Smooth muscle cell (in vitro differentiated cells): ENCODE results near the gene ELMOD3. TPM values are rescaled to one million over a fixed set of nuclear protein-coding genes. Genes with fewer than 3 reads are reported as not detected.

Experiments used
- DNase-seq: peaks from one replicate; lab custom pipeline; 2025; ENCODE audit not compliant: unreplicated experiment; lab: John Stamatoyannopoulos, UW
- H2AFZ ChIP-seq: fragments of 200-600 bp; sonication (generic); 2 replicates; pipeline ENCODE4 v1.6.0; 2016; ENCODE audit warnings: antibody characterized with exemption, low read depth, mild to moderate bottlenecking
- H3F3A ChIP-seq: fragments of 200-600 bp; sonication (generic); 2 replicates; pipeline ENCODE4 v1.6.0; 2017; ENCODE audit warnings: antibody characterized with exemption, low read depth
- H3K27ac ChIP-seq: fragments of 200-600 bp; sonication (generic); 2 replicates; pipeline ENCODE4 v1.5.1; 2016; ENCODE audit warnings: low read depth, mild to moderate bottlenecking
- H3K27me3 ChIP-seq: fragments of 200-600 bp; sonication (generic); 2 replicates; pipeline ENCODE4 v1.6.1; 2016; ENCODE audit warnings: low read depth, mild to moderate bottlenecking
- H3K36me3 ChIP-seq: fragments of 200-600 bp; sonication (generic); 2 replicates; pipeline ENCODE4 v1.5.1; 2016; ENCODE audit warnings: low read depth
- H3K4me1 ChIP-seq: fragments of 200-600 bp; sonication (generic); 2 replicates; pipeline ENCODE4 v1.5.1; 2016; ENCODE audit warnings: low read depth
- H3K4me2 ChIP-seq: fragments of 200-600 bp; sonication (generic); 2 replicates; pipeline ENCODE4 v1.6.0; 2016; ENCODE audit warnings: mild to moderate bottlenecking
- H3K4me3 ChIP-seq: fragments of 200-600 bp; sonication (generic); 2 replicates; pipeline ENCODE4 v1.5.1; 2016; ENCODE audit warnings: mild to moderate bottlenecking
- H3K79me2 ChIP-seq: fragments of 200-600 bp; sonication (generic); 2 replicates; pipeline ENCODE4 v1.6.0; 2016; ENCODE audit warnings: low read depth, mild to moderate bottlenecking
- H3K9ac ChIP-seq: fragments of 200-600 bp; sonication (generic); 2 replicates; pipeline ENCODE4 v1.6.0; 2016; ENCODE audit warnings: low read depth
- H3K9me3 ChIP-seq: fragments of 200-600 bp; sonication (generic); replicated peaks from 2 replicates; pipeline ENCODE4 v1.5.1; 2016; ENCODE audit warnings: low read depth
- H4K20me1 ChIP-seq: fragments of 200-600 bp; sonication (generic); 2 replicates; pipeline ENCODE4 v1.6.0; 2016; ENCODE audit warnings: low read depth
- WGBS: methylation state at CpG from one replicate; pipeline ENCODE4 v1.1.7; 2016; ENCODE audit warnings: low lambda C conversion rate; 5-methylcytosine and 5-hydroxymethylcytosine counted together
- polyA plus RNA-seq: library from polyadenylated mRNA; unstranded; fragments of >200 nt; fragmentation: Nextera tagmentation; extraction: Ambion mirVana; gene quantifications from 2 replicates; pipeline ENCODE4 v1.2.1, GENCODE V29; 2016
- total RNA-seq: library from RNA; depleted of rRNA; stranded (reverse); fragments of >200 nt; gene quantifications from 2 replicates; pipeline ENCODE4 v1.2.3, GENCODE V29; 2014
- TF ChIP-seq, protein P1 (sequence below): fragments of 200-600 bp; sonication (generic); IDR thresholded peaks from 2 replicates; pipeline ENCODE4 v1.5.1; 2017; ENCODE audit warnings: borderline replicate concordance, mild to moderate bottlenecking, antibody characterized with exemption; ENCODE audit not compliant: insufficient read depth, poor library complexity, severe bottlenecking

ELMOD3 gene
- total and polyA plus RNA-seq, 2 experiments from 2014 or later, result 13.3 to 15.2 TPM

DNA sequence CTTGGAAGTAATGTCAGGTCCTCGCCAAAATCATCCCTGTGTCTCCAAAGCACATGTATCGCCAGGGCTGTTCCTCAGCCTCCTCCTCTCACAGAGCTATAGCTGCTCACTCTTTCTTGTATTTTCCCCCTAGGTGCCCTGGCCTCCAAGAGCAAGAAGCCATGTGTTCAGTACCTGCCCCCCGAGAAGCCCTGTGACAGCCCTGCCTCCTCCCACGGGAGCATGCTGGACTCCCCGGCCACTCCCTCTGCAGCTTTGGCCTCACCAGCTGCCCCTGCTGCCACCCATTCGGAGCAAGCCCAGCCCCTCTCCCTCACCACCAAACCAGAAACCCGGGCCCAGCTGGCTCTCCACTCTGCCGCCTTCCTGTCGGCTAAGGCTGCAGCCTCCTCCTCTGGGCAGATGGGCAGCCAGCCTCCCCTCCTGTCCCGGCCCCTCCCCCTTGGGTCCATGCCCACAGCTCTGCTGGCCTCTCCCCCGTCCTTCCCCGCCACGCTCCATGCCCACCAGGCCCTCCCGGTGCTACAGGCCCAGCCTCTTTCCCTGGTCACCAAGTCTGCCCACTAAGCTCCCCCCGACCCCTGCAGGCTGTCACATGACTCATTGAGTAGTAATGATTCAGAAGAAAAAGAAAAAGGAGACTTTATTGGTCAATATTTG lies 45.5 kb upstream of the ELMOD3 start:
- H3K27ac ChIP-seq, result no peak overlapping the region
- H3K27me3 ChIP-seq, result no peaks in the 10 kb centered on the region
- H3K4me1 ChIP-seq, result no peaks in the 10 kb centered on the region
- TF ChIP-seq, protein P1, sequence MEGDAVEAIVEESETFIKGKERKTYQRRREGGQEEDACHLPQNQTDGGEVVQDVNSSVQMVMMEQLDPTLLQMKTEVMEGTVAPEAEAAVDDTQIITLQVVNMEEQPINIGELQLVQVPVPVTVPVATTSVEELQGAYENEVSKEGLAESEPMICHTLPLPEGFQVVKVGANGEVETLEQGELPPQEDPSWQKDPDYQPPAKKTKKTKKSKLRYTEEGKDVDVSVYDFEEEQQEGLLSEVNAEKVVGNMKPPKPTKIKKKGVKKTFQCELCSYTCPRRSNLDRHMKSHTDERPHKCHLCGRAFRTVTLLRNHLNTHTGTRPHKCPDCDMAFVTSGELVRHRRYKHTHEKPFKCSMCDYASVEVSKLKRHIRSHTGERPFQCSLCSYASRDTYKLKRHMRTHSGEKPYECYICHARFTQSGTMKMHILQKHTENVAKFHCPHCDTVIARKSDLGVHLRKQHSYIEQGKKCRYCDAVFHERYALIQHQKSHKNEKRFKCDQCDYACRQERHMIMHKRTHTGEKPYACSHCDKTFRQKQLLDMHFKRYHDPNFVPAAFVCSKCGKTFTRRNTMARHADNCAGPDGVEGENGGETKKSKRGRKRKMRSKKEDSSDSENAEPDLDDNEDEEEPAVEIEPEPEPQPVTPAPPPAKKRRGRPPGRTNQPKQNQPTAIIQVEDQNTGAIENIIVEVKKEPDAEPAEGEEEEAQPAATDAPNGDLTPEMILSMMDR, result no peak
- H3K9ac ChIP-seq, result no peak overlapping the region
- H3K4me2 ChIP-seq, result no peak overlapping the region
- 76% methylated on average over 15 of the region's 15 CpGs for WGBS
- H3K36me3 ChIP-seq, result no peaks in the 10 kb centered on the region
- H2AFZ ChIP-seq, result no peak overlapping the region
- H3K4me3 ChIP-seq, result no peak overlapping the region
- H3F3A ChIP-seq, result no peaks in the 10 kb centered on the region
- no peak for DNase-seq
- H3K9me3 ChIP-seq, result no peaks in the 10 kb centered on the region
- no peaks in the 10 kb centered on the region for H4K20me1 ChIP-seq
- no peaks in the 10 kb centered on the region for H3K79me2 ChIP-seq

DNA sequence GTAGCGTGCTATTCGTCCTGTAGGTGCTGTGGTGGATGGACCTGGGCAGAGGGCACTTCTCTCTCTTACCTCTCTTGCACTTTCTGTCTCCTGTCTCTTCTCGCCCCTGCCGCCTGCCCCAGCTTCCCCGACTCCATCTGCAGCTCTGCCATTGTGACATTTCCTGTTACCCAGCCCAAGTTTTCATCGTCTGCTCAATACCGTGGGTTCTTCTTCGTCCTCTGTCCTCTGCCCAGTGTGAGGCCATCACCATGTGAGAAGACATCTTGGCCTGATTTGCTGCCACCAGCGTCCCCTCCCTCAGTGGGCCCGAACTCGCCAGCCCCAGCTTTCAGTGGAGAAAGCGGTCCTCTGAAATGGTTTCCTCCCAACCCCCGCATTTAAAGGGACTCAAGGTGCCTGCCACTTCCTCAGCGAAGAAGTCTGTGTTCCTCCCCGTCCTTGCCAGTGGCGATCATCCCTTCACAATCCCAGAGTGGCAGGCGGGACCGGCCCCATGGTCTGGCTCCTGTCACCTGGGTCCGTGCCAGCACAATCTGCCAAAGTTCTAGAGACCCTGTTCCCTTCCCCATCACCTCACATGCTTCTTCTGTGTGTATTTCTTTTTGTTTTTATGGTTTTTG lies 44.8 kb upstream of the ELMOD3 start:
- DNase-seq, result no peak
- Histone ChIP-seq H2AFZ (no peak overlapping the region), H3K4me2 (no peak overlapping the region), H3K4me3 (no peak overlapping the region), H3K27ac (no peak overlapping the region), H3K79me2 (no peaks in the 10 kb centered on the region), H3F3A (no peaks in the 10 kb centered on the region), H3K36me3 (no peaks in the 10 kb centered on the region), H3K9ac (no peak overlapping the region), H4K20me1 (no peaks in the 10 kb centered on the region), H3K9me3 (no peaks in the 10 kb centered on the region), H3K27me3 (no peaks in the 10 kb centered on the region), H3K4me1 (no peaks in the 10 kb centered on the region)
- TF ChIP-seq, protein P1, result no peak
- 82% methylated on average over 19 of the region's 19 CpGs for WGBS

DNA sequence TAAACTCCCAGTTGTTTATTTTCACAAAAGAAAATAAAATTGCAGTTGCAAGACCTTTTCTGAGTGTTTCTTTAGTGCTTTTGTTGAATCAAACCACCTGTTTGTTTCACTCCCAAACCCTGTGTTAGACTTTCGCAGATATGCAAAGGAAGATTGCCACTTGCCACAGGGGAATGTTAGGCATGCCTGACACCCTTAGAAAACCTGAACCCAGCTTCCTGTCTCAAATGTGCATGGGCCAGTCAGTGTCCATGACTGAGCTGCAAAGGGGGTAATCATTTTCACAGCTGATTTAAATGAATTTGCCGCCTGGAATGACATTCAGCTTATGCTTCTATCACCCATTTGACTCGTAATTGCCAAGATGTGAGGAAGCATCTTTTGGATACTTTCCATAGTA lies 44.2 kb upstream of the ELMOD3 start:
- no peak for DNase-seq
- H3K79me2 ChIP-seq, result no peaks in the 10 kb centered on the region

More for the DNA sequence above, 44.2 kb upstream of the ELMOD3 start:
- Histone ChIP-seq H2AFZ (no peak overlapping the region), H3K9ac (no peak overlapping the region), H3K4me3 (no peak overlapping the region), H3K9me3 (no peaks in the 10 kb centered on the region), H3F3A (no peaks in the 10 kb centered on the region), H3K4me2 (no peak overlapping the region), H3K36me3 (no peaks in the 10 kb centered on the region), H3K27me3 (no peaks in the 10 kb centered on the region), H3K4me1 (no peaks in the 10 kb centered on the region), H4K20me1 (no peaks in the 10 kb centered on the region), H3K27ac (no peak overlapping the region)
- TF ChIP-seq, protein P1, result no peak
- WGBS, result 90% methylated on average over 3 of the region's 3 CpGs
